GM19438 (cell line): ENCODE measurements around the gene TMEM201.

ENCODE experiments used
- ATAC-seq: cut with Tn5 transposase; IDR thresholded peaks from one replicate; pipeline ENCODE4 v1.9.1; 2021; ENCODE audit warnings: low read depth; ENCODE audit not compliant: unreplicated experiment

TMEM201 gene

DNA sequence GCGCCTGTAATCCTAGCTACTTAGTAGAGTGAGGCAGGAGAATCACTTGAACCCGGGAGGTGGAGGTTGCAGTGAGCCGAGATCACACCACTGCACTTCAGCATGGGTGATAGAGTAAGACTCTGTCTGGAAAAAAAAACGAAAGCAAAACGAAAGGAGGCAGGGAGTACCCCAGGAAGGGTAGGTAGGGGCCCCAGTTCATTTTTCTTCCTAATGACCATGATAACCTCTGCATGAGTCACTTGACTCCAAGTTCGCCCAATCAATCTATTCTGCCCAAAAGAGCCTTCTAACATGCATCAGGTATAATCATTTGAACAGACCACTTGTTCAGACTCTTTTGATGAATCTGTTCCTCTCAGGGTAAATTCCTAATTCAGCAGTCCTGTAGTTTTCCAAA is 13.2 kb upstream of the TMEM201 start:
- no peak for ATAC-seq

DNA sequence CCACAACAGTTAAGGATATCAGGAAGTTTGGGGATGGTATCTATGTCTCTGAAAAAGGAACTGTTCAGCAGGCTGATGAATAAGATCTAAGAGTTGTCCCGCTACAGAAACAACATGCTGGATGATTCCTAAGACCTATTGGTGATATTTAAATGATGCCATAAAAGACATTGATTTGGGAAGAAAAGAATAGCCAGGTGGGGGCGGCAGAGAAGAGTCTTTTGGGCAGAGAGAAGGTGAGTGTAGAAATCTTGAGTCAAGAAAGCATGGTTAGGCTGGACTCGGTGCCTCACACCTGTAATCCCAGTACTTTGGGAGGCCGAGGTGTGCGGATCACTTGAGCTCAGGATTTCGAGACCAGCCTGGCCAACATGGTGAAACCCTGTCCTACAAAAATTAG is 11.8 kb upstream of the TMEM201 start:
- ATAC-seq: no peak

DNA sequence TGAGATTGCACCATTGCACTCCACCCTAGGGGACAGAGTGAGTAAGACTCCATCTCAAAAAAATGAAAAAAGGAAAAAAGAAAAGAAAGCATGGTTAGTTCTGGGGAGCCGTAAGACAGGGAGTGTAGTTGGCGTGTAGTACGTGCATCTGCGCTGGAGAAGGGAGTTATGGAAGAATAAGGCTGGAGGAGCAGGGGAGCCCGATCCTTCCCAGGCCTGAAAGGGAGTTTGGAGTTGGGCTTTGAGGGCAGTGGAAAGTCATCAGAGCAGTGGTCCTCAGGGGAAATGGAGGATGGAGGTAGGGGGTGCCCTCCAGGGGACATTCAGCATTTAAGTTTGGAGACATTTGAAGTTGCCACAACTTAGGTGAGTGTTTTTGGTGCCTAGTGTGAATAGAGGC is 11.3 kb upstream of the TMEM201 start:
- ATAC-seq: no peak

DNA sequence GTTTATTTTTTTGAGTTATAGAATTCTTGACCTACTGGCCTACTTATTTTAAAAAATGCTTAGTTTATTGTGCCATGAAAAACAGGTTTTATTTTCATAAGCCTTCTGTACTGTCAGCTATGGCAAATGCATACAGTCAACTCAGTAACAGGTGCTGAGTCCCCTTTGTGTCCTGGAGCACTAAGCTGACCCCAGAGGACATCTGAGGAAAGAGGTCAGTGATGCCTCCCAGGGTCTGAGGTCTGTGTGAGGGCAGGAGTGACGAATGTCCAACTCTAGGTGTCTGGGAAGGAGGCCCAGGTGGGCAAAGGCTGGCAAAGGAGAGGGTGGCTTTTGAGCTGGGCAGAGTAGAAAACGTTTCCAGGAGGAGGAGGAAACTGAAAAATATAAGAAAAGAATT is 7.8 kb upstream of the TMEM201 start:
- ATAC-seq: no peak

DNA sequence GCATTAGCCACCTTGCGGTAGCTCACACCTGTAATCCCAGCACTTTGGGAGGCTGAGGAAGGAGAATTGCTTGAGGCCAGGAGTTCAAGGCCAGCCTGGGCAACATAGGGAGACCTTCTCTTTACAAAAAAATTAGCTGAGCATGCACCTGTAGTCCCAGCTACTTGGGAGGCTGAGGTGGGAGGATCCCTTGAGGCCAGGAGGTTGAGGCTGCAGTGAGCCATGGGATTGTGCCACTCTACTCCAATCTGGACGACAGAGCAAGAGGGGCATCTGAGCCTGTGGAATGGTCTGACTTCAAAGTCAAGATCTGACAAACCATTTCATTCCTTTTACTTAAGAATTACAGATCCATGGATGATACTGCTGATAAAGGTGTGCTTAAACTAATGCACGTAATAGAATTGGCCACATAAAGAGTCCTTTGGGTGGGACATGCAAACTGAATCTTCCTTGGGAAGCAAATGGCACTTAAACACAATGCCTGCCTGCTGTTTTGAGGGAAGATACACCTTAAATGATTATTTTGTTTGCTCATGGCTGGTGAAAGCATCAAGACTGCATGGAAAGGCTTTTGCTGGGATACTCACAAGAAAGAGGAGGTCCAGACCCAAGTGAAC is 2.5 kb upstream of the TMEM201 start:
- ATAC-seq: no peak

DNA sequence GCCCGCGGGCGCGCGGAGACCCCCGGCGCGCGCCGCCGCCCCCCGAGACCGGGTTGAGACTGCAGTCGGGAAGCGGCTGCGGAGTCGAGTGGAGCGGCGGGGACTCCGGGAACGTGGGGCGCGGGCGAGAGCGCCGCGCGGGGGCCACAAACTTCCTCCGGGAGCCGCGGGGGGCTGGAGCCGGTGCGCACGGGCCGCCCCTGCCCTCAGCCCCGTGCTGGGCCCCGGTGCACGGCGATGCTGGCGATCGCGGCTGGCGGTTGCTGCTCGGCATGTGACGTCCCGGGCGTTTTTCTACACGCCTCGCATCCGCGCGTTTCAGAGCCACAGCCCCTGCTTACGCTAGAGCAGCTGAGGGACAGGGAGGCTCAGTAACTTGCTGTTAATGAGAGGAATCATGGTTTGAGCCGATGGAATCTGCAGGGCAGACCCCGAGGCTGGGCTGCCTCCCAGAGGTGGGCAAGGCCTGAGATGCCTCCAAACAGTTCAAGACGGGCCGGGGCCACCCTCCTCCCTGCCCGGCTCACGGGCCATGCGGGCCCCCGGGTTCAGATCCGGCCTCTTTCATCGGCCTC is 520 bp downstream of the TMEM201 start:
- peak; percentile 6 for ATAC-seq

DNA sequence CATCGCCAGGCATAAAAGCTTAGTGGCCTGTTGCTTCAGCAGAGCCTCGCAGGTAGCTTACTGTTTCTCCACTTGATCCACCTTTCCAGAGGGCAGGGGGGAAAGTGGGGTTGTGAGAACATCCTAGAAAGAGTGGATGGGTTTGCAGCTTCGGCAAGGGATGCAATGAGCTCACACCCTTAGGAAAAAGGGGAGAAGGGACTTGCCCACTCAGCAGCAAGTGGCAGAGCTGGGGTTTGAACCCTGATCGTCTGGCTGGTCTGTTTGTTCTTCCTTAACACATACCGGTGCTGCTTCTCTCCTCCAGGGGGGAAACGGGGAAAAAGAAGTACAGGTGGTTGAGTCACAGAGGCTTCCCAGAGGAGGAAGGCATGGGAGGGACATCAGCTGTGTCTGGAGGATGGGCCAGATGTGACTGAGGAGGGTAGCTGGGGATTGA is 1.0 kb downstream of the TMEM201 start:
- no peak for ATAC-seq

DNA sequence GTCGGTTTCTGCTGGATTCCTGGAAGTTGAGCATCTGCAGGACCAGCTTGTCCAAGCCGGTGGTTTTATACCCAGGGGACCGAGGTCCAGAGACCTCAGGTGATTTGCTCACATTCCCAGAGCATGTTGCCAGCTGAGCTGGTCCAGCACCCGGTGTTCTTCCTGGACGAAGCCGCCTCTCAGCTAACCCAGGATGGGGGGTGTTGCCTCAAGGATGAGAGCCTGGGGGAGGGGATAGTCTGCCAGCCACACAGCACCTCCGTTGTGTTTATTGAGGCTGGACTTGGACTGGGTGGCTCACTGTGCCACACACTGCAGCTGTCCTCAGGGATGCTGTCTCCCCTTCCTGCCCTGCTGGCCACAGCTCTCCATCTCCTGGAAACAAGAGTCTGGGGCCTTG is 1.5 kb downstream of the TMEM201 start:
- ATAC-seq: no peak

DNA sequence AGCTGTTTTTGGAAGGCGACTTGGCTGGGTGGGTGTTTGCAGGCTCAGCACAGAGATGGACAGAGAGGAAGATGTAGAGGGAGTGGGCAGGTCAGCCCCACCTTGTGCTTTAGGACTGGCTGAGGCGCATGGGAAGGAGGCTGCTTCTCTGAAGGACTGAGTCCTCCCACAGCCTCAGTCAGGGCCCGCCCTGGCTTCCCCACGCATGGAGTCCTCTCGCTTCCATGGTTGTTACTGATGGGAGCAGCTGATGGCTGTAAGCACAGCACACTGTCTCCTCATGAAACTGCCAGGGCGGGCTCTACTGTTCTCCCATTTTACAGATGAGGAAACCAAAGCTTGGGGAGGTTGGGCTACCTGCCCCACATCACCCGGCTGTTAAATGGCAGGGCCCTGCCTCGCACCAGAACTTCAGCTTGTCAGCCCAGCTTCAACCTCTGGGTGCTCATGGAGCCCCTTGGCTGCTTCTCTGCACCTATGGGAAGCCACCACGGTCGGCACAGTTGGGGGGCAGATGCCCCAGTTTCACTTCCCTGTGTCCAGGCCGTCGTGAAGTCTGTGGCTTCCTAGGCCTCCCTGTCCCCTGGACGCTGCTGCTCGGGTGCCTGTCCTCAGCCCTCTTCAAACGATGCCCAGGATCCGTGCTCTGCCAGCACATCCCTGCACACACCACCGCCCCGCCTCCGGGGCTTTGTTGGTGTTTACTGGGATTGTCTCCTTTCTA is 2.4 kb downstream of the TMEM201 start:
- no peak for ATAC-seq

DNA sequence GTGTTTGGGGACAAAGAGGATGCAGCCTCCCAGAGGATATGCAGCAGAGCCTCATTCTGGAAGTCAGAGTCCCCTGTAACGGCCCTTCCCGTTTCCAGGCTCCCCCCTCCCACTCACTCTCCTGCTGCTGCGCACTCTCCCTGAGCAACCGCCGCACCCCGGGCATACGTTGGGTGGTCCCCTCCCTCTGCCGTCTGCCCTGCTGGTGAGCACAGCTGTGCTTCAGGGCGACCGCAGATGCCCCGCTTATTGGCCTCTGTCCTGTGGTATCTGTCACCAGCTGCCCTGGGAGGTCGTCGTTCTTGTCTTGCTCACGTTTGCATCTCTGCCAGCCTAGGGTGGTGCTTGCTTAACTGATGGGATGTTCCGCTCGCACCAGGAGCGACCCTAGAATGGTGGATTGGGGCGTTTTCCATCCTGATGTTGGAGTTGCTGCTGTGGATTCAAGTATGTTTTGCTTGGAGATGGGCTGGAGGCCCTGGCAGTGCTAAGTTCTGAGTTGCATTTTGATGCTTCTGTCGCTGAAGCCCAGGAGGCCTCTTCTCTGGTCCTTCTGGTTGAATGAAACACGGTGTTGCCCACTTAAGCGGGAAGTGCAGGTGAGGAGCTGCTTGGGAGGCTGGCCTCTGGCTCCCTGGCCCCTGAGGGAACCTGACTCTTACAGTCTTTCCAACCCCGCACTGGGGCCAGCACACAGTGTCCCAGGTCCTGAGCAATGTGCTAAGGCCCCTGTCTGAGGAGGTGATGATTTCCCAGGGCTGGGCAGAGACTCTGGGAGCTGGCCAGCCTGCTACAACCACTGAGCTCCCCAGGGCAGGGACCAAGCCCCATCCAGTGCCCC is 3.2 kb downstream of the TMEM201 start:
- no peak for ATAC-seq

DNA sequence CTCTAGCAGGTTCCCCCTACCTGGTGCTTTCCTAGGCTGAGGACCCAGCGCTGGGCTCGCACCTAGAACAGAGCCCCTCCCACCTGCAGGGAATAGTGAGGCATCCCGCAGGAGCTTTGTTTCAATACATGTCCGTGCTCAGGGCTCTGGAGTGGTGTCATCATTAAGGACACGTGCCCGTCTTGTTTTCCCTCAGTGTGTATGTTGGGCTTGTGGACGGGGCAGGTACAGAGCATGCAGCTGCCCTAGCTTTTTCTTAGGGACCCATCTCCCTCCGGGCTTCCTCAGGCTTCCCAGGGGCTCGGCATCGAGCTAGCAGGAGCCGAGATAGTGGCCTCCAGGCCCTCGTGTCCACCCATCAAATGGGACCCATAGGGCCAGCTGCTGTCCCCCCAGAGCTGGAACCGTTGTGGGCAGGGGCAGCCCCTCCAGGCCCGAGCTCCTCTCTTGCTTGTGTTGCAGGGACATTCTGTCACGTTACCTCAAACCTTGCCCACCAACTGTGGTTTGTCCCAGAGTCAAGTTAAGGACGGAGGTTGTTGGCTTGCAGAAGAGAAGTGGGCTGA is 3.9 kb downstream of the TMEM201 start:
- ATAC-seq: no peak

DNA sequence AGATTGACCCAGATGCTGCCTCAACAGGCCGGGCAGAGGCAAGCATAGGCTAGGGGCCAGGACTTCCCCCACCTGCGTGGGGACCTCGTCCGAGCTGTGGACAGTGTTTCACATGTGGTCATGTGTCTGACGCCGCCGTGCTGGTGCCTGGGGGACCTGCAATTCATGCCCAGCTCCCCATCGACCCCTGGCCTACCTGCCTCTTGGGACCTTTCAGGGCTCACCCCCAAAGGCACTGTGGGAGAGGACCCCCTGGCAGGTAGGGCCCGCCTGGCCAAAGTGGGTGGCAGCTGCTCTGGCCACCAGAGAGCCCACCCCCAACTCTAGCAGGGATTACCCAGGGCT is 4.4 kb downstream of the TMEM201 start:
- ATAC-seq: no peak

DNA sequence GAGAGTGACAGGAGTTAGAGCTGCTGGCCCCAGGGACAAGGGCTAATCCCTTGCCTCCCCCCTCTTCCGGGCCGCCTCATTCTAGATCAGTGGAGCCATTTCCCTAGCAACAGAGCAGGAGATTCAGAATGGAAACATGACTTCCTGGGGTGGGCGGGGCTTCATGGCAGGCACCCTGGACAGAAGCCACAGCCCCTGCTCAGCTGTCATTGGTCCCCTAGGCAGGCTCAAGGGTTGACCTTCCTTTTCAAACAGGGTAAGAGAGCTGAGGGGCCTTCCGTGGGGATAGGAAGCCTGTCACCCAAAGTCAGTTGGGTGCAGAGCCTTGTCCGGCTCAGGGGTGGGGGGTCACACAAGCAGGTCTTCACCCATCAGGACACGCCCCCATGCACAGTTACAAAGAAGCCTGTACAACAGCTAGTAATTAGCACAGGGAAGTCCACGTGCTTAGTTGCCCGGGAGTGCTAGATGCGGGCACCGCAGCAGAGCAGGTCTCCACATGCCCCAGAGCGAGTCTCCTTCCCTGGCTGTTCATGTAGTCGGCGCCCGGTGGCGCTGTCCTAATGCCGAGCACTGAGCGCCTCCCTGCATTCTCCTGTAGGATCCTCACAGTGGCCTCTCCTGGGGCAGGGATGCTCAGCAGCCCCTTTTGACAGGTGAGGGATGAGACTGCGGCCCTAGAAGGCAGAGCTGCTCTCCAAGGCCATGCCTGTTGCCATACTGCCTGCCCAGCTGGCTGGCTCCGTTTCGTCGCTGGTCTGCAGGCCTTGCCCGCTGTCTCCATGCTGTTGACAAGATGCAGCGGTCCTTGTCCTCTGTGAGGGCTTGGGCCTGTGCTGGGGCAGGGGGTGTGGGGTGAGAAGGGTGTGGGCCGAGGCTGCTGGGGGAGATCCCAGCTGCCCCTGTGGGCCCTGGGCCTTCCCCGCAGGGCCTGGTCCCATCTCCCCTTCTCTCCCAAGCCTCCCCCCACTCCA is 5.1 kb downstream of the TMEM201 start:
- ATAC-seq: no peak

DNA sequence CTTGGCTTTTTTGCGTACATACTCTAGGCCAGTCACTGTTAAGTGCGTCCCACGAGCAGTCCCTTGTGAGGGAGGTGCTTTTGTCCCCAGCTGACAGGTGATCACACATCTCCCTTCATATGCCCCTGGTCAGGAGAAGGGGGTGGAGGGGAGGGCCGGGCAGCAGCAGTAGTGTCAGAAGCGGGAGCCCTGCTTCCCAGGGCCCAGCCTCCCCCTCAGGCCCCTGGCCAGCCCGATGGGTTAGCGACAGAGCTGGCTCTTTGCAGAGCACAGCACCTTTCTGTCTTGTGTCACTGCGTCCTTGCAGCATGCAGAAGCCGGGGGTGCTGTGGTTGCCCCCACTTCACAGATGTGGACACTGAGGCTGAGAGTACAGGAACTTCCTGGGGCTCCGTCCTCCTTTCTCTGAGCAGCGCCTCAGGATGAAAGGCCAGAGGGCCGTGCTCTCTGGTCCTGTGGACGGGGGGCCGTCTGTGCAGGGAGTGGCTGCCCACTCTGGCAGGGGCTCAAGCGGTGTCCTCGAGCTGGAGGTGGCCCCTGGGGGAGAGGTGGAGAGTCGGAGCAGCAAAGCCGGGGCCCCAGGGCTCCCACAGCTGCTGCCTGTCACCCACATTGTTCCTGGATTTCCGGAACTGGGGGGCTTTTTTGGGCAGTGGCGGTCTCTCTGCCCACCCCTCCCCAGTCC is 5.9 kb downstream of the TMEM201 start:
- no peak for ATAC-seq

DNA sequence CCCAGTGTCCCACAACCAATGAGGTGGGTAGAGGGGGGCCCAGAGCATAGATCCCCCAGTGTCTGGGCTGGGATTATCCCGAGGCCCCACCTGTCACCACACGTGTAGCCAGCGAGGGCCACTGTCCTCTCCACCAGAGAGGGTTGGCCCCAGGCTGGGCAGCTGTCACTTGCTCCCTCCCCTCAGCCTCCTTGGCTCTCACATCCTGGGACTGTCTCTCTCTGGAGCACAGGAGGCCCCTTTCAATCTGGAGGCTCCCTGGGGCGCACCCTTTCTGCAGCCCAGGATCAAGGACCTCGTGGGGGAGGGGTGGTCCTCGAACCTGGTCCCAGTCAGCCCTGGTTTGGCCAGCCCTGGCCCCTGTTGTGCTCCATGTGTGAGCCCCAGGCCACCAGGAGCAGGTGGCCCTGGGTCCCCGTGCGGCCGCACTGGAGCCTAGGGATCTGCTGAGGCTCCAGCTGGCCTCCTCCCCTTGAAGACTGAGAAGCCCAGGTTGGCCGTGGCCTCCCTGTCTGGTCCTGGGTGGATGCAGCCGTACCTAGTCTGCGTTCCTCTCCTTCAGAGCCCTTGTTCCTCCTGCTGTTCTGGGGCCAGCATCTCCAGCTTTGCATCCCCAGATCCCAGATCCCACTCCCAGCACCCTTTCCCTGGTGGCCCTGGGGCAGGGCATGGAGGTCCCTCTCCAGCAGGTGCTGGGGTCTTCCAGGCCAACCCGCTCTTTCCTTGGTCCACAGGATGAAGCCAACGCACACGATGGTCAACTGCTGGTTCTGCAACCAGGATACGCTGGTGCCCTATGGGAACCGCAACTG is 6.7 kb downstream of the TMEM201 start:
- no peak for ATAC-seq

DNA sequence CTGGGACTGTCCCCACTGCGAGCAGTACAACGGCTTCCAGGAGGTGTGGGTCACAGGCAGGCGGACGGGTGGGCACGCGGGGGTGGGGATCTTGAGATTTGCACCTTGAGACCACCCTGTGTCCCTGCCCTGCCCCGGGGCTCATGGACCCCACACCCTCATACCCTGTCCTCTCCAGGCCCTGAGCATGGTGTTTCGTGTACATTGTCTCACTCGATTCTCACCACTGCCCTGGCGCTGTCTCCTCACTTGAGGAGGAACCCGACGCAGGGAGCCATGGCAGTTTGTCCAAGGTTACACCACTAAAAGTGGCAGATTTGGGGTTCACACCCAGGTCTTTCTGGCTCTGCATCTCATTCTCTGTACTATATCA is 7.2 kb downstream of the TMEM201 start:
- ATAC-seq: no peak

DNA sequence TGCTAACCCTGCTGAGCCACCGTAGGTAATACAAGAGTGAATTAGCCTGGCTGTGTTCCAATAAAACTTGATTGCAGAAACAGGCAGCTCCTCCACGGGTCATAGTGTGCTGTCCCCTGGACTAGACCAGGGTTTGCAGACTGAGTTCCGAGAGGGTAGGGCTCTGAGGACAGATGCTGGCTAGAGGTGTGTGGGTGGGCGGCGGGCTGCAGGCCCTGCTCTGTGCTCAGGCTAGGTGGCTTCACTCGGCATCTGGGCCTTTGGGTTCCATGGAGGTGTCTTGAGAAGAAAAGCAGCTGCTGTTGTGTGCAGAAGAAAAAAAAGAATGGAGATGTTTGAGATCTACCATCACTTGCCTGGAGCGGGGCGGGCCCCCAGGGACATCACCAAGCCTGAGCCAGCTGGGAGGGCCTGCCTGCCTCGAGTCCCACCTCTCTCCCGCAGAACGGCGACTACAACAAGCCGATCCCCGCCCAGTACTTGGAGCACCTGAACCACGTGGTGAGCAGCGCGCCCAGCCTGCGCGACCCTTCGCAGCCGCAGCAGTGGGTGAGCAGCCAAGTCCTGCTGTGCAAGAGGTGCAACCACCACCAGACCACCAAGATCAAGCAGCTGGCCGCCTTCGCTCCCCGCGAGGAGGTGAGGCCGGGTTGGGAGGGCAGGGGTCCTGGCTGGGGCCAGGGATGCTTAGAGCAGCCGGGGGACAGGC is 7.9 kb downstream of the TMEM201 start:
- no peak for ATAC-seq
